NCI-H510A treated with DMSO at 0.1 percent for 48 hours (cell line): ENCODE data around the gene RNF111.
"Not testable (repeated sequence)": the region's sequence is repeated elsewhere in the genome, so short reads cannot be mapped to it uniquely, and the experiment has no call there.

Experiments
- DNase-seq: peaks from one replicate; lab custom pipeline; 2025; lab: John Stamatoyannopoulos, UW

Gene RNF111

DNA sequence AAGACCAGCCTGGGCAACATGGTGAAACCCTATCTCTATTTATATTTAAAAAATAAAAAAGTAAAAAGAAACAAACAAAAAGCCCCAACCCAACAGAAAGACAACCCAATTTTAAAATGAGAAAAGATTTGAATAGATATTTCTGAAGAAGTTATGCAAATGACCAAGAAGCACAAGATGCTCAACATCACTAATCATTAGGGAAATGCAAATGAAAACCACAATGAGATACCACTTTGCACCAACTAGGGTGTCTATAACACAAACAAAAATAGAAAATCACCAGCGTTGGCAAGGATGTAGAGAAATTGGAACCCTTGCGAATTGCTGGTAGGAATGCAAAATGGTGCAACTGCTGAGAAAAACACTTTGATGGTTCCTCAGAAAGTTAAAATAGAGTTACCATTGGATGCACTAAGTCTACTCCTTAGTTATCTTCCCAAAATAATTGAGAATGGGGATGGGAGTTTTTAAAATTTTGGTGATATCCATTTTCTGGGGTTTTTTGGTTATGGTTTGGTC lies 71.7 kb downstream of the RNF111 start:
- no peak for DNase-seq

DNA sequence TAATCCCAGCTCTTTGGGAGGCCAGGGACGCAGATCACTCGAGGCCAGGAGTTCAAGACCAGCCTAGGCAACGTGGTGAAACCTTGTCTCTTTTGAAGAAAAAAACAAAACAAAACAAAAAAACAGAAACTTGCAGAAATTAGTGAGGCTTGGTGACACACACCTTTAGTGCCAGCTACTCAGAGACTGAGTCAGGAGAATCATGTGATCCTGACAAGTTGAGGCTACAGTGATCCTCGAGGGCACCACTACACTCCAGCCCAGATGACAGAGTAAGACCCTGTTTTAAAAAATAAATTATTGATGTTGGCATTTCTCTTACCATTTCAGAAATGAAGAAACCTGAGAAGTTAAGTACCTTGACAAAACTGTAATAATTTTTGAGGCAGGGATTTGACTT lies 72.9 kb downstream of the RNF111 start:
- no peak for DNase-seq

DNA sequence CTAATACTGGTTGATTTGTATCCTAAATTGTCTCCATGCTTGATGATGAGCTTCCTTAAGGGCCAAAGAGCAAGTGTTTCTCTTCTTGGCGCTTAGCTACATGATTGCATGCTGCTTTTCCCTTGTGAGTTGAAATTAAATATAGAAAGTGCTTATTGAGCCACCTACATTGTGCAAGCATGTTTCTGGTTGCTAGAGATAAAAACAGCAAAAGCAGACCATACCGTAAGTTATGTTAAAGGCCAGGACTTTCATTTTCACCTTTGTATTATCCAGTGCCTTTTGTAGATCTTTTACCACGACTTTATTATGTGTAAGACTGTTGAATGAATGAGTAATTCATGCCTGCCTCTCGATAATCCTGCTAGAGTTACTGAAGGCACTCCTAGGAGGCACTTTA lies 75.6 kb downstream of the RNF111 start:
- no peak for DNase-seq

DNA sequence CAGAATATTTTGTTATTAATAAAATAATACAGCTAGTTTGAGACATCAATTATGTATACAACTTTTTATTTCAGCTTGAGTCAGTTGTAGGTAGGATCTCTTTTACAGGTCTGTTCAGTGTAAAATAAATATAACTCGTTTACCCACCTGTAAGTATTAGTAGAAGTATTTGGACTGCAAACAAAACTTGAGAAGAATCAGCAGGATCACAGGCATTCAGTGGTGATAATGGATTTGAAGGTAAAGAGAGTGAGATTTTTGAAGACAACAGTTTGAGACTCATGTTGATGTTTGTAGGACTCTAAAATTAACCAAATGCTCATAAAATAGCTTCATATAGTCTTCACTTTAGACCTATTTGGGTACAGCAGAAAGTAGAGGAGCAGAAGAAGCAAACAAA lies 82.0 kb downstream of the RNF111 start:
- DNase-seq, result no peak

DNA sequence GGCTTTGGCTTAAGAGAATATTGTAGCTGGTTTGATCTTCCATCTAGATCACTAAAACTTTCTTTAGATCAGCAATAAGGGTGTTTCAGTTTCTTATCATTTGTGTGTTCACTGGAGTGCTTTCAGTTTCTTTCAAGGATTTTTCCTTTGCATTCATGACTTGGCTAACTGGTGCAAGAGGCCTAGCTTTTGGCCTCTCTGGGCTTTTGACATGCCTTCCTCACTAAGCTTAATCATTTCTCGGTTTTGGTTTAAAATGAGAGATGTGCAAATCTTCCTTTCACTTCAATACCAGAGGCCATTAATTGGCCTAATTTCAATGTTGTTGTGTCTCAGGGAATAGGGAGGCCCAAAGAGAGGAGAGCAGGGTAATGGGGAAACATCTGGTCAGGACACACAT lies 87.1 kb downstream of the RNF111 start:
- no peak for DNase-seq

DNA sequence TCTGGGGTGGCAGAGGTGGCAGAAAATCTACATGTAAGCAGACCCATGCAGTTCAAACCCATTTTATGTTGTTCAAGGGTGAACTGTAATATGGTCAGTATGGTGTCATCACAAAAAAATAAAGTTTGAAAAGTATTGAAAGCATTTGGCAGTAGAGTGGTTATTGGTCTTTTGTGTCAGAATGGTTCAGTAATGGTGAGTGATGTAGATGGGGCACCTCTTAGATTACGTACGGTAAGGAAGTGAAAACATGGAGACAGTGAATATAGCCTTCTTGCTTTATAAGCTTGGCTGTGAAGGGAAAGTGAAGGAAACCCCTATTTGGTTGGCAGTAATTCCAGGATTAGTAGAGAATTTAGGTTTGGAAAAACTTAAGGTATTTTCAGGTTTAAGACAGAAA lies 100.3 kb downstream of the RNF111 start:
- no peak for DNase-seq

DNA sequence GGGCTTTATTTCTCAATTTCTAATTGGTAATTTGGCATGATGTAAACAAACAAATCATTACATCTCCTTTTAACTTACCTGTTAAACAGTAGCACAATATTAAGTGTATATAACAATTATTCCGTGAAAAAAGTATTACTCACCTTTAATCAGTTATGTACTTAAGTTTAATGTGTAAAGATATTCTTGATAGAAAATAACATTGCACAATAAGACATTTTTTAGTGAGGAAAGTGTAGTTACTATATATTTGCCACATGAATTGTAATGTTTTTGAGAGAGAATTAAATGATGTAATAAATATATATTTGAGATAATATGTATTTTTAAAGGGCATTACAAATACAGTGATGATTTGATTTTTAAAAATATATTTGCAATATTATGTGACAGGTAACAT lies 106.6 kb downstream of the RNF111 start:
- no peak for DNase-seq

DNA sequence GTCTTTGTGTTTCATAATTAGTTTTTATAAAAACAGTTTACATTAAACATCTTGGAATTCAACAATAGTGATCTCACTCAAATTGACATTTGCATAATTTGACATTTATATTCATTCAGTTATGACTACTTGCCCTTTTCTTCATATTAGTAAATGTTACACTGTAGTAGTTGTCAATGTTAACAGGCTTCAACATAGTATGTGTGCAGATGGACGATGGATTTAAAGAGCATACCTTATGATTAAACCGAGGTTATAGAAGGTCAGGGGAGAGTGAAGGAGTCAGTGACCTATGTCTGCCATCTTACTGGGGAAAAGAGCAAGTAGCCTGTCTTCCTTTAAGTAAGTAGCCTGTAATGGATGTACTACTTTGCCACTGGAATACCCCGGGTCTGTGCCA lies 109.0 kb downstream of the RNF111 start:
- no peak for DNase-seq

DNA sequence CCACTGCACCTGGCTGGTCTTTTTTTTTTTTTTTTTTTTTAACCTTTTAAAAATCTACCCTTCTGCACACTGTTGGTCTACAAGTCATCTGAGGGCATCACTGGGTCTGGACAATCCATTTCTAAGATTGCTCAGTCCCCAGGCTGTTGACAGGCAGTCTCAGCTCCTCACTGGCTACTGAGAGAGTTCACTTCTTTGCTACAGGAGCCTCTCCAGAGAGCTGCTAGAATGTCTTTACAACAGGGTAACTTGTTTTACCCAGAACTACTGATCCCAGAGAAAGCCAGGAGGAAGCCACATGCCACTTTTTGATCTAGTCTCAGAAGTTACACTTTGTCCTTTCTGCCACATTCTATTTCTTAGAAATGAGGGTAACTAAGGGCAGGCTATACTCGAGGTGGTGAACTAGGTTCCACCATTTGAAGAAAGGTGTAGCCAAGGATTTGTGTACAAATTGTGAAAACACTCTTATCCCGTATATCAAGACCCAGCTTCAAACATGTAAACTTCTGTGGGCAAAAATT lies 111.8 kb downstream of the RNF111 start:
- no peak for DNase-seq

DNA sequence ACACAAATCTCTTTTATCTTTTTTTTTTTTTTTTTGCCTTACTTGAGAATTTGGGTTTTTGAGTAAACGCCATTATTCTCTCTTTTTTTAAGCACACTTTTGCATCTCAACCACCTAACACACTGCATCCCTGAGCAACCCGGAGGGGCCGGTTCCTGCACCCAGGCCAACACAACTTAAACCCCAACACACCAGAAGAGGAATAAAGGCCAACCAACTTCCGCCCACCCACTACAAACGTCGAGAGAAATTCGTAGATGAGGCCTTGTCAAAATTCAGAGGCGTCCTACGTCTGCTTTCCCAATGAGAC lies 117.1 kb downstream of the RNF111 start:
- peak; percentile 48 for DNase-seq

DNA sequence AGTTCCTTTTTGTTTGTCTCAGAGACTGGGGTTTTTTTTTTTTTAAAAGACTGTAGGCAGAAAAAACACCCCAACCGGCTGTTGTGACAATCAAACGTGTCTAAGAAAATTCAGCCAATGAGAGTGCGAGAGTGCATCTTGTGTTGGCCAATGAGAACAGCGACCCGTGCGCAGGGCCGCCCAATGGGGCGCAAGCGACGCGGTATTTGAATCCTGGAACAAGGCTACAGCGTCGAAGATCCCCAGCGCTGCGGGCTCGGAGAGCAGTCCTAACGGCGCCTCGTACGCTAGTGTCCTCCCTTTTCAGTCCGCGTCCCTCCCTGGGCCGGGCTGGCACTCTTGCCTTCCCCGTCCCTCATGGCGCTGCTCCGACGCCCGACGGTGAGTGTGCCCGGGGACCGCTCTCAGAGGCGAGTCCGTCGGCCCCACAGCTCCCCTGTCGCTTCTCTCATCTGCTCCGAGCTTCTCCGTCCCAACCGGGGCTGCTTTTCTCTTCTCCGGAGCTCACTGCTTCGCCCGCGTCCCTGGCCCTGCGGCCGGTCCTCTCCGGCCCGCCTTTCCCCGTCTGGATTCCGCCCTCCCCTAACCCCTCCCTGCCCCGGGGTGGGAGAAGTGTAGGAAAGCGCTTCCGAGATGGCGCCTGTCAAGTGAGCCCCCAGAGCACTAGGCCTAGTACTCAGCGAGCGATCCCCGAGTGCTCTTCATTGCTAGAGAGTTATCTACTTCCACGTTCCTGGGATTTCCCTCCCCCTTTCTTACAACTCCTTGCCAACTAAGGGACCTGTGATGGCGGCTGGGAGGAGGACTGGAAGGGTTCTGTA lies 117.7 kb downstream of the RNF111 start, which contains the start of gene CCNB2:
CCNB2 (plus strand) TSS at position 235 of the 821 bp plus-strand sequence; CDS start at position 358, 123 bp downstream.
- DNase-seq, result peak; percentile 78

DNA sequence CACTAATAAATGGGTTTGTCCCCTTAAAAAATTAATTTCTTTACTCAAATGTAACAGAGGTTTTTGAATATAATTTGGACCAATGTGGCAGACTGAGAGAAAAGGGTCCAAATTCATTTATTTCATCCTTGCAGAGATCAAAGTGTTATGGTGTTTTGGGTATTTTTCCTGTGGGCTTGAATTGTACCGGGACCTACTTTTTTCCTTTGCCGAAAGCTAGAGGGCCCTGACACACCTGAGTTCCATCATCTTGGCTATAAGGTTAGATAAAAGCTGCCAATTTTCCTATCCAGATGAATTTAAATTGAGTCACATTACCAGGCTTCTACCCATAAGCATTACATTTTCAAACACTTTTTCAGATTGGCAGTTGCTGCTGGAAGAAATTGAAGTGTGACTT lies 118.4 kb downstream of the RNF111 start:
- DNase-seq, result no peak

DNA sequence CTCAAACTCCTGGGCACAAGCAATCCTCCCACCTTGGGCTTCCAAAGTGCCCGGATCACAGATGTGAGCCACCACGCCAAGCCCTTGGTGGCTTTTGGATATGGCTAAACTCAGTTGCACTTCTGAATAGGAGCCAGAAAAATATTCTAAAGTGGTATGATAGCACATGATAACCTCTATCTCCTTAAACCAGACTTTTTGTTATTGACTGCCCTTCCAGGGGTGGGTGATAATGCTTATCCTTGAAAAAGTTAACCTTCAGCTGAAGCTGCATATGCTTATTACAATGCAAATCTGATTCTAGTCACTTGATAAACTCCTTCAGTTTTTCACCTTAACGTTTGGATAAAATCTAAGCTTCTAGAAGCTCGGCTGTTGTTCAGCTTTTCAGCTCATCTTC lies 123.8 kb downstream of the RNF111 start:
- no peak for DNase-seq

DNA sequence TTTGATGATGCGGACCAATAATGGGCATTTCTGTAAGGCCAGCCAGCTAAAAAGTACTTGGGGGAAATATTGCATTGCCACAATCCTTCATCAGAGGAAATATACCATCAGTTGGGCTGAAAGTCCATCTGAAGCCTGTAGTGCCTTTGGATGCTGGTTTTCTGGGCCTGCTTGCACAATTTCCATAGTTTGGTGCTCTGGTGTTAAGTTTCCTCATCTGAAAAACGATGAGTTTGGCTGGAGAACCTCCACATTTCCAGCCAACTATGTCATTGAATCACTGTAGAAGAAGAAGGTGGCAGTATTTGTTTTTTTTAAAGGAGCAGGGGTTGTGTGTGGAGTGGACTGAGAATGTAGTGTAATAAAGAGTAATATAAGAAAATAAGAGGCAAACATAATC lies 127.6 kb downstream of the RNF111 start:
- no peak for DNase-seq

DNA sequence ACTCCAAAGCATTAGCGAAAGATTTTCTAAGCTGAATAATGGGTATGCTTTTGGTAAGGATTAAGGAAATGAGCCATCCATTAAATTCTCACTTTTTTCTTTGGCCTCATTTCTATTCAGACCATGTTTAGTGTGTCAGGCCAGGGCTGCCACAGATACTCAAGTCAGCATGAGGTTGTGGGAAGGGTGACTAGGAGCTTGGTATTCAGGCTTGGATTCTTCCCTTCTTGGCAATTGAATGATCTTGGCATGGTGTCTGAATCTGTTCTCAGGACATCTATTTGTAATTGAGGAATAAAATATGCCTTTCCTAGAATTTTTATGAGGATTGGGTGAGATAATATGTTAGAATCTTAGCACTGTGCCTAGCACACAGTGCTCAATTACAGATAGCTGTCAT lies 128.7 kb downstream of the RNF111 start:
- no peak for DNase-seq

DNA sequence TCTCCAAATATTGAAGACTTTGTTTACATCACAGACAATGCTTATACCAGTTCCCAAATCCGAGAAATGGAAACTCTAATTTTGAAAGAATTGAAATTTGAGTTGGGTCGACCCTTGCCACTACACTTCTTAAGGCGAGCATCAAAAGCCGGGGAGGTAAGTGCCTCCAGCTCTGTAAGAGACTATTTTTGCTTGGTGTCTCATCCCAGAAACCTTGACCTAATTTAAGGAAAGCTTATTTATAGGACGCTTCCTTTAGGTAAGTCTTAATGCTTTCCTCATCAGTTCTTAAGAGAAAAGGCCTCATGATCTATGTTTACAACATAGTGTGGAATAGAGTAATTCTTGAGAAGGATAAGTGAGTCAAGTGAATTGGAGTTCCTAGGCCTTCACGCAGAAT lies 129.3 kb downstream of the RNF111 start:
- no peak for DNase-seq

DNA sequence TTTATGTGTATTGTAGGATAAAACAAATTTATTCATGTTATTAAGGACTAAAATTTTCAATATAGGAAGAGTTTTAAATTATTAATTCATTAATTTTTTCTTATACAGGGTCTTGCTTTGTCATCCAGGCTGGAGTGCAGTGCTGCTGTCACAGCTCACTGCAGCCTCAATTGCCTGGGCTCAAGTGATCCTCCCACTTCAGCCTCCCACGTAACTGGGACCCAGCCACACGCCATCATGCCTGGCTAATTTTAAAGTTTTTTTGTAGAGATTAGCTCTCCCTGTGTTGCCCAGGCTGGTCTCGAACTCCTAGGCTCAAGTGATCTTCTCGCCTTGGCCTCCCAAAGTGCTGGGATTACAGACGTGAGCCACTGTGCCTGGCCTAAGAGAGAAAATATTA lies 132.2 kb downstream of the RNF111 start:
- no peak for DNase-seq

DNA sequence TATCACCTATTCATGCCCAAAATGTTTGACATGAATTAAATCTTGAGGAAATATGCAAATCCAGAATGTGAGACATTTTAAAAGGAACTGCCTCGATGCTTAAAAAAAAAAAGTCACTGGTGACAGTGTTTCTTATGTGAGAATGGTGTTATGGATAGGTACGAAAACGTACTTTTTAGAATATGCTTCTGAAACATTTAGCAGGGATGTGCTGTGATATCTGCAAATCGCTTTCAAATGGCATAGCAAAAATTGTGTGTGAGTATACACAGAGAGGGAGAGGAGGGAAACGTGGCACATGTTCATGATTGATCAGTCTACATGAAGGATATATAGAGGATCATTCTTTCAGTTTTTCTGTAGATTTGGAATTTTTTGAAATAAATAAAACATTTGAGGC lies 133.5 kb downstream of the RNF111 start:
- DNase-seq, result no peak

DNA sequence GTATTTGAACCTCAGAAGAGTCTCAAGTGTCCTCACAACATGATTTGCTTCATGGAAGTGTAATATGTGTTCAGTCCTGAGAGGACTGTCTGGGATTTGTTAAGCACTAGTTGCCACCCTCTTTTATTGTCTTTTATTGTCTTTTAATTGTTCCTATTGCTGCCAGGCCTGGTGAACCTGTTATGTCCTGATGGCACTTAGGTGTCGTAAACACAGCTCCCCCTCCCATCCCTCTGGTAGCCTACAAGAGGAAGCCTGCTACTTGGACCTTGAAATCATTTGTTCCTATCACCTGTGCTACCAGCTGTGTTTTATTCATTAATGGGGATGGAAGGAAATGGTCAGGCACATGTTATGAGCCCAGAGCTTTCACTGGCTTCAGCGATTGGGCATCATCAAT lies 136.8 kb downstream of the RNF111 start:
- peak; percentile 6 for DNase-seq

DNA sequence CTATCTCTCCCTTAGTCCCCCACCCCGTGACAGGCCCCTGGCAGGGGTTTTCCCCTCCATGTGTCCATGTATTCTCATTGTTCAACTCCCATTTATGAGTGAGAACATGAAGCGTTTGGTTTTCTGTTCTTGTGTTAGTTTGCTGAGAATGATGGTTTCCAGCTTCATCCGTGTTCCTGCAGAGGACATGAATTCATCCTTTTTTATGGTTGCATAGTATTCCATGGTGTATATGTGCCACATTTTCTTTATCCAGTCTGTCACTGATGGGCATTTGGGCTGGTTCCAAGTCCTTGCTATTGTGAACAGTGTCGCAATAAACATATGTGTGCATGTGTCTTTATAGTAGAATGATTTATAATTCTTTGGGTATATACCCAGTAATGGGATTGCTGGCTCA lies 138.2 kb downstream of the RNF111 start:
- DNase-seq, result not testable (repeated sequence)

DNA sequence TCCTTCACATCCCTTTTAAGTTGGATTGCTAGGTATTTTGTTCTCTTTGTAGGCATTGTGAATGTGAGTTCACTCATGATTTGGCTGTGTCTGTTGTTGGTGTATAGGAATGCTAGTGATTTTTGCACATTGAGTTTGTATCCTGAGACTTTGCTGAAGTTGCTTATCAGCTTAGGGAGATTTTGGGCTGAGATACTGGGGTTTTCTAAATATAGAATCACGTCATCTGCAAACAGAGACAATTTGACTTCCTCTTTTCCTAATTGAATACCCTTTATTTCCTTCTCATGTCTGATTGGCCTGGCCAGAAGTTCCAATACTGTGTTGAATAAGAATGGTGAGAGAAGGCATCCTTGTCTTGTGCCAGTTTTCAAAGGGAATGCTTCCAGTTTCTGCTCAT lies 139.8 kb downstream of the RNF111 start:
- not testable (repeated sequence) for DNase-seq

DNA sequence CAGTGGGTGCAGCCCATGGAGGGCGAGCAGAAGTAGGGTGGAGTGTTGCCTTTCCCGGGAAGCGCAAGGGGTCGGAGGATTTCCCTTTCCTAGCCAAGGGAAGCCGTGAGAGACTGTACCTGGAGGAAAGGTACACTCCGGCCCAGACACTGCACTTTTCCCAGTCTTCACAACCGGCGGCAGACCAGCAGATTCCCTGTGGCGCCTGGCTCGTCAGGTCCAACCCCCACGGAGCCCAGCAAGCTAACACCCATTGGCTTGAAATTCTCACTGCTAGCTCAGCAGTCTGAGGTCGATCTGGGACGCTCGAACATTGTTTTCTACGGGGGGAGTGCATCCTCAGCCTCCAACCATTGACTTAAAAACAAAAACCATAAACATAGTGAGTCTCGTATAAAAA lies 144.0 kb downstream of the RNF111 start:
- DNase-seq, result no peak

DNA sequence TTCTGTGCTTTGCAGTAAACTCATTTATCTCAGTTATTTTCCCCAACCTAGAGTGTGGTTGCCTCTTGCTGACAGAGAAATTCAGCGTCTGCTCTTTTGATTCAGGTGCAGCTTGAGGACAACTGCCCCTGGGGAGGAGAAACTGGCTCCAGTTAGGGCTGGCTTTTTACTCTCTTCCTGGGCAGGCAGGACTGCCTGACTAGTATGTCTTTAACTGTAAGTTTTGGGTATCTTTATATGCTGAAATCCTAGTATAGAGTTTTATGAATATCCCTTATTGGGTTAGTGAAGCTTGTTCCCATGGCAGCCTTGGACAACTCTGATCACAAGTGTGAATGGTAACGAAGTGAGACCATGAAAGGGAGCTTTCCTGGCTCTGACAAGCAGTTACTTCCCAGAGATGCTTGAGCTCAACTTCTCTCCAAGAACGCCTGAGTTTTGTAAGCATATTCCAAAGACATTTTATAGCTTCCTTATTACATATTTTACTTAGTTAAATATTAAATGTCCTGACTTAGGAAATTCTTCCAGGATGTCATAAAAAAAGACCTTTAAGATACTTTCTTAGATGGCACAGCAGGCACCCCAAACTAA lies 144.6 kb downstream of the RNF111 start:
- DNase-seq, result no peak
